CD4-positive, alpha-beta T cell treated with Interleukin-15 for 4 hours (primary cell): Measurements from ENCODE around the gene ULK4.

Experiments
- DNase-seq: peaks from one replicate; pipeline ENCODE4 v3.0.0-alpha.2; 2020; ENCODE audit warnings: low spot score

The ULK4 gene

DNA sequence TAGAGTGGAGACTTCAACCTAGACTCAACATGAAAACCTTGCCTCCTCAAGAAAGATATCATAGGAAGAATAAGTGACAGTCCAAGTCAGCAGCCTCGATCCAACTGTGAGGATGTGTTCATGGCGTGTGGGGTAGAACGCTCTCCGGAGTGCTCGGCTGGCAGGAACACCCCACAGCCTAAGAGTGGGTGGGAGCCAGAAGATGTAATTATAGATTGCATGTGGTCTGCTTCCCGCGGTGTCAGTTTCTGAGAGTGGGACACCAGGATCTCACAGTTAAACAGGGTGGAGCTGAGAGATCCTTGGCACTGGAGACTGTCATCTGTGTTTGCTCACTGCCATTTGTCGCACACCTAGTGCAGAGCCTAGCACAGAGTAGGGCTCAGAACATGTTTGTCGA is 604.6 kb downstream of the ULK4 start:
- DNase-seq, result no peak

DNA sequence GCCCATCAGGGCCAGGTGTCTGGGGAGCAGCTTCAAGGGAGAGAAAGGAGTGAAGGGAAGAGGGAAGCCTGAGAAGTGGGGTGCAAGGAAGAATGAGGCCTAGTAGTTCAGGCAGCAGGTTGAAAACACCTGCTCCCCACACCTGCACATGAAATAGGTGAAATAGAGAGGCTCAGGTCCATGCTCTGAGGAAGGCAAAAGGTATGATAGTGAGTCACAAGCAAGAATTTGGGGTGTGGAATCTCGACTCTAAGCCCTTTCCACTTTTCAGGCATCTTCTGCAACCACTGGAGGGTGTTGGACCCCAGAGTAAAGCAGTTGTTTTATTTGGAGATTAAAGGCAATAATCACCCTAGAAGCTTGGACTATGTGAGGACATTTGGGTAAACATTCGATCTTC is 605.1 kb downstream of the ULK4 start:
- no peak for DNase-seq

DNA sequence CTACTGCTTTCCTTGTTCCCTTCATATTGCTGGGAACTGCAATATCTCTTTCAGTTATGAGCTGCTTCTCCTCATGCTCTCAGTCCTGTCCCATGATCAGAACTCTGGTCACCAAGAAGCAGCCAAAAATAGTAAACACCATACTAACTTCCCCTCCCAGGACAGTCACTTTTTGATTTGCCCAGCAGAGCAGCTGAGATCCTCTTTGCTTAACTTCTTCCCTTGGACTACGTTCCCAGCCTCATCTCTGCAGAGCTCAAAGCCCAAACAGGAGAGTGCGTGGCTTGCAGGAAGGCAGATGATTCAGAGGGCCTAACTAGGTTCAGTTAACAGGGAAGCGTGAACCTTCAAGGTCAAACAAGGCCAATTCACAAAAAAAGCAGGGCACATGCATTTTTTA is 609.4 kb downstream of the ULK4 start:
- no peak for DNase-seq

DNA sequence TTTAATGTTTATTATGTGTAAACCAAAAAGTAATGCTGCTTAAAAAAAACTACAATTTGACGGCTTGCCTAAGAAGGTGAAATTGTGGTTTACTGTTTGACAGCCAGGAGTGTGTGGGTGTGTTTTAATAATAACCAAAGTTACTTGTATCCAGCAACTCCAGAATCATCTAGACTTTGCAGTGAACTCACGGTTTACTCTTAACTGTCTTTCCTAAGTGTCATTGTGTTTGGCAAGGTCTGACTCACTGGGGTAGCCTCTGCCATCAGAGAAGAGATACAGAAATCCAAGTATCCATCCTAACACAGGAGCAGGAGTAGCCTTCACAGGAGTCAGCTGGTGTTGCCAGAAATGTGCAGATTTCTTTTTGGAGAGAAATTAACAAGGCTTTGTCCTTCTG is 611.5 kb downstream of the ULK4 start:
- DNase-seq, result no peak

DNA sequence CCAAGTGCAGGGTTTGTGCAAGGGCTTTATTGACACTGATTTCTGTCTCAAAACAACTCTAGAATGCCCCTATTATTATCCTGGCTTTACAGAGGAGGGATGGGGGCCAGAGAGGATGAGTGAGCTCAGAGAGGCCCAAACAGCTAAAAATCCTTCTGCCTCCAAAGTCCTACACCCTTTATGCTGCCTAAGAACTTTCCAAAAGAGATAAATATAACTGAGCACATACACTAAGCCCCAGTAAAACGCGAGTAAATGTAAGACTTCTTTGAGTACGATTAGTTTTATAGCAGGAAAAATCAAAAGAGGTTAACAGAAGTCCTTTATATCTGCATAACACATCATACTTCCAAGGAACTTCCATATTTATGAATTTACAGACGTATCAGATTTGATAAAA is 613.5 kb downstream of the ULK4 start:
- DNase-seq, result no peak

DNA sequence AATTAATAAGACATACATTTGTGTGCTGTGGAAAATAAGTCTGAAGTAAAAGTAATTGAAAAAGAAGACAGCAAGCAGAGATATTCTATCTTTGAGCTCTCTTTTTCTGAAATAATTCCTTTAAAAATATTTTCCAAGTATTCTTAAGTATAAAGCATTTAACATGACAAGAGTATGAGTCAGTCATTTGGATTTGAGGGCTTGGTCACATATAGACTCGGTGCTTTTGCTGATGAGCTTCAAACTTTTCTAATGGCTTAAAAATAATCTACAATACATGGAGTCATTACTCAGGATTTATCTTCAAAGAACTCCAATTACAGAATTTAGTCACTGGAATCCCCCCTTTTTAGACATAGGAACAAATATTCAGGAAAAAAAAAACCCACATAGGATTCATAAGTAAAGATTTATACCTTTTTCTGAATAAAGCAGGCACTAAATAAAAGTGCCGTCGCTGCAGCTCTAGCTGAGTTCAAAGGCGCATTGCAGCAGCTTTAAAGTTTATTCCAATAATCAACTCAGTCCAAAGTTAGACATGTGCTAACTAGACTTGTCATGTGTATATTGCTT is 615.1 kb downstream of the ULK4 start:
- DNase-seq, result no peak

DNA sequence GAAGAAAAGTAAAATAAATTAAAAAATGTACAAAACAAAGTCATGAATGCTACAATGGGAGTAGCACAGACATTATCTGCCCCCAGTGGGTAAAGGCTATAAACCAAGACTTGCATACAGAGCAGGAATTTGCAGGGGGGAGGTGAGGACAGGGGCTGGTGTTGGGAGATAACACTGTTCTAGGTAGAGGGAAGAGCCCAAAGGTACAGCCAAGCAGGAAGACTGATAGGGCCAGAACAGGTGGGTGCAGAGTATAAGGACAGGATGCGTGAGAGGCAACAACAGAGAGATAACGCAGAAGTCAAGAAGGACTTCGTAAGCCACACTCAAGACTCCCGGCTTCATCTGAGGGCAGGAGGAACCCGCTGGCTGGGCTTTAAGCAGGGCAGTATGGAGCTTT is 616.1 kb downstream of the ULK4 start:
- no peak for DNase-seq

DNA sequence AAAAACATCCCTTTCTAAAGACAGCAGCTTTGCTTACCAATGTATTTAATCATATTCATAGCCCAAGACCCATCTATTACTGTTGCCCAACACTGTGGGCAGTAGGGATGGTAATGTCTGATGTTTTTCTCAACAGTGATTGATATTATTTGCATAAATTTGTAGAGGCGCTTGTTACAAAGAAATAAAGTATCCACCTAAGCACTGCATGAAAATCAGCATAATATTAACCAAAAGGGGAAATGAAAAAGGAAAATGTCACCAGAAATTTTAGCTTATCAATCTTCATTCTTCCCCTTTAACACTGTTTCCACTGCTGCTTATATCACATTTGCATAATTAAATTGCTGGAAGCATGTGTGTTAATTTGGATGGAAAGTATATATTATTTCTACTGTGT is 622.1 kb downstream of the ULK4 start:
- no peak for DNase-seq

DNA sequence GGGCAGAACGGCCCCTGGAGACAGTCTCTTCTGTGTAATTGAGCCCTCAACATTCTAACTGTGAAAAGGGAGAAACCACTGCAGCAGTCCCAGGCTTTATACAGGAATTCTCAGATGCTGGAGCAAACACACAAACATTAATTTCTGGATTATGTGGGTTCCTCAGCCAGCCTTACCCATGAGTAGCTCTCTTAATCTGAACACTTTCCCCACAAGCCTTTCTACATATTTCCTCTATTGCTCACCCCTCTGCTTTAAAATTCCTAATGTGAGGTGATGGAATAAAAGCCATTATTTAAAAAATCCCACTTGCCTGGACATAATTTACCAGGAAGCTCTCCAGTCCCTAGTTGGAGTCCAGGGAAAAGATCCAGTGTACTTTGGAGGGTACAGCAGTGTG is 623.6 kb downstream of the ULK4 start:
- no peak for DNase-seq

DNA sequence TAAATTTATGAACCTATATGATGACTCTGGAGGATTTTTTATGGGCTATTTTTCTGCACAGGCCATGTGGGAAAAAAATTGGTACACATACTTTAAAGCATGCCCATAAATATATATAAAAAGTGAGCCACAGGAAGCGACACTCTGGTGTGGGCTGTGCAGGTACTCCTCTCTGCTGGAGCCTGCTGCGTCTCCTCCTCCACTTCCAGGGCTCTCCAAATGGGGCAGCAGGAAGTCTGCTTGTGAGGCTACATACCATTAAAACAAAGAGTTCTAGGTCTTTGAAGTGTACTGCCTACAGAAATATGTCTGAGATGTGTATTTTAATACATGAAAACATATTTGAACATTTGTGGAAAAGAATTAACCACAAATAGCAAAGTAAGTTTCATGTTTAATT is 627.5 kb downstream of the ULK4 start:
- DNase-seq, result no peak

DNA sequence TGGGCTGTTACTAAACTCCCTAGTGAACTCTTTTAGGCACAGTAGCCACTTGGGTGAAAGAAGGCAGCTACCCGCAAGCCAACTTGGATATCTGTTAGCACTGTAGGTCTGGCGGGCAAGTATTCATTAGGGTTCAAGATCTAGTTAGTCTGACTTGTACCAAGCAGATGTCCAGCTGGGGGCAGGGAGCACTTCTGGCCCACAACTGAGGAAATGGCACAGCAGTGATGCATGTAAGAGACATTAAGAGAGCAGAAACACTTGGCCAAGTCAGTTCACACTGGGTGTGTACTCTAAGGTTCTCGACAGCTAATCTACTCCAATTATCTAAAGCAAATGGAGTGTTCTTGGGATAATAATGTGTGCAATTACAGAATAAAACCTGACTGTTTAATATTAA is 630.9 kb downstream of the ULK4 start:
- DNase-seq, result no peak

DNA sequence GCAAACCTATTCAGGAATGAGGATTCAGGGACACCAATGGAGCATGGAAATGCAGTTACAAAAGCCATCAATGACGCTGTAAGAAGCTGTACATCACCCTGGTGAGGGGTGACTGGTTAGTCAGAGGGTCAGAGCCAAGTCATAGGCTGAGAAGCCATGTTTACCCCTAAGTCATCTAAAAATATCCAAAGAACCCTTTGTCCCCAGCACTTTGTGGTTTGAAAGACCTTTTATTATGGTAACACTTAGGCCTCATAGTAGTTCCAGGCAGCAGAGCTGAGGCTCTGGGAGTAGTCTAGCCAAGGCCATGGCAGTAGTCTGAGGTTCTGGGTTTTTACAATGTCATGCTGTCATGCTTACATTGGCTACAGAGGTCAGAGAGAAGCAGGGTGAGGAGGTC is 631.4 kb downstream of the ULK4 start:
- DNase-seq, result no peak

DNA sequence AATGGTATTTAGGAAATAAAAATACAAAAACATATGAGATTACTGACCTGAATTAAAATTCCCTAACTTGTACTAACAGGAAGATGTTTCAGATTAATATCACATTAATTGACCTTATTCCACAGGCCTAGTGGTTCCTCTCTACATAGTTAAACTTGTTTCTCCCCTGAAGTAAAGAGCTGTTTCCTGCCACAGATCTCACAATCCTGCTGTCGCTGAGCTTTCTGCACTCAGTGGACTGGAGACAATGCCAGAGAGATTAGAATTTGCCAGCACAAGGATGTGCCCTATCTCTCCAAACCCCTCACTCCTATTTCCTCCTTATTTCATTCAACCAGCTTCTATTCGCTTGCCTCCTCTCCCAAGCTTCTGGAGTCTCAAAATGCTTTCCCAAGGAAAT is 632.0 kb downstream of the ULK4 start:
- no peak for DNase-seq

DNA sequence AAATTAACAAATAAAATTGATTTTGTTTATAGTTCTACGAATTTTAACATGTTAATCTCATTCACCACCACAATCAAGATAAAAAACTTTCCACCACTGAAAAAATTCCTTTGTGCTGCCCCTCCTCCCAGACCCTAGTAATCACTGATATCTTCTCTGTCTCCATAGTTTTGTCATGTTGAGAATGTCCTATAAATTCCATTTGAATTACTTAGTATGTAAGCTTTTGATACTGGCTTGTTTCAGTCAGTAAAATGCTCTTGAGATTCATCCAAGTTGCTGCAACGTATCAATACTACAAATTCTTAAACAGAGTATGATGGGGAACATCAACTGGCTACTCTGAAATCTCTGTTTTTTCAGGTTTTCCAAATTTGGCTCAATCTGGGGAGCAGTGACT is 633.0 kb downstream of the ULK4 start:
- no peak for DNase-seq

DNA sequence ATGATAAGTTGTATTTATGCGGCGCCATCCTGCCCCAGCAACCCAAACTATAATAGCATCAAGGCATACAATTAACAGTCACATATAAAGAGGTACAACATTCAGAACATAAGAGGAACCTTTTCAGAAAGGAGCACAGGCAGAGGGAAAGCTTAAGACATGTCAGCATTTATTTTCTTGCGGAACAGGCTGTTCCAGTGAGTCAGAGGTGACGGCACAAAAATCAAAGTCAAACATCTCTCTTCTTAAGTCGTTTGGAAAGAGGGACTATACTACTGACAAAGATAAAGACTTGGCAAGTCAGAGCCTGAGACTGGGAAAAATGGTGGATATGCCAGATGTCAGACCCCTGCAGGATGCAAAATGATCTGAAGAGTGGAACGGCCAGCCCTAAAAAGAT is 634.2 kb downstream of the ULK4 start:
- DNase-seq, result no peak

DNA sequence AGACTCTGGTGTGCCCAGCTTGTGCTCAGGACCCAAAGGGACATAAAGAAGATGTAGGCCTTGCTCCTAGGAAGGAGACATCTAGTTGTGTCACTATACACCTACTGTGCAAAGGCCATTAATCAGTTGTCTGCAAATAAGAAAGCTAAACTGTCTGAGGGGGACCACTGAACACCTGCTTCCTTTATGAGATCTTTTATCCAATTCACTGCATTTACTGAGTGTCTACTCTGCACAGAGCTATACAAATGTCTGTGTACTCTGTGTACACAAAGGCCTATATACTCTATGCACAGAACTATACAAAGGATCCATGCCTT is 637.8 kb downstream of the ULK4 start:
- DNase-seq, result no peak

DNA sequence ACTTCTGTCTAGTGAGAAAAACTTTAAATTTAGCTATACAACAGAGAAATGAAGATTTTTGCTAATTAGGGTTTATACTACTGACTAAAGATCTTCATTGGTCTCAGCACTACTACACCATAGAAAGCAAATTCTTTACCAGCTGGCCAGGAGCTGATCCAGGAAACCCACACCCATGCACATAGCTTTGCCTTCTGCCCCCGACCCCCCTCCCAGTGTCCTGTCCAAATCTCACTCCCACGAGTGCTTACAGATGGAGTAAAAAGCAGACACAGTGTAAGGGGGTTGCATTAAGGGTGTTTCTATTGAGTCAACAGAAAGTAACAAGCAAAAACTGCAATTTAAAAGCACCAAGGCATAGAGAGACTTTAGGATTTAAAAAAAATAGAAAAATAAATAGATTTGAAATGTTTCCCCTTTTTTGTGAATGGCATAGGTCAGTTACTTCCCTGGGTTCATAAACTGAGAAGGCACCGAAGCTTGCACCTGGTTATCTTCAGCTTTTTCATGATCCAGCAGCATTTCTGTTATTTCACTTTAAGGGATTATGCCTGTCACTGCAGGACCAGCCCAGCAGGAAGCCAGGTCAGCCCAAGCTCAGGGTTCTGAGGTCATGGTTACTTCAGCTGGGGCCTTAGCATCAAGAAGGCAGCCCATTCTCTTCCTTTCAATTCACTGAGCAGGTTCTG is 638.3 kb downstream of the ULK4 start:
- no peak for DNase-seq

DNA sequence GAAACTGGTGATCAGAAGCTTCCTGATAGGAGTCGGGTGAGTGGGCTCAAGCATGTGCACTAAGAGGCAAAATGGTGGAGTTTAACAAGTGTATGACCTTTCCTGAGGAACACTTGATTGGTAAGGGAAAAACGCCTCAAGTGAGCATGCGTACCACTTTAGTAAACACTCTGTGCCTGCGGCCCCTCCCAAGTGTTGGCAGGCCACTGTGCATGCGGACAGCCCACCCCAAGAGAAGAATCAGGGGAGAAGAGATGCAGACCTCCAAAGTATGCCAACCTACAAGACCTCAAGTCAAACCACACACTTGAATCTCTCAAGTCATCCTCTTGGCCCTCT is 640.3 kb downstream of the ULK4 start:
- DNase-seq, result no peak

DNA sequence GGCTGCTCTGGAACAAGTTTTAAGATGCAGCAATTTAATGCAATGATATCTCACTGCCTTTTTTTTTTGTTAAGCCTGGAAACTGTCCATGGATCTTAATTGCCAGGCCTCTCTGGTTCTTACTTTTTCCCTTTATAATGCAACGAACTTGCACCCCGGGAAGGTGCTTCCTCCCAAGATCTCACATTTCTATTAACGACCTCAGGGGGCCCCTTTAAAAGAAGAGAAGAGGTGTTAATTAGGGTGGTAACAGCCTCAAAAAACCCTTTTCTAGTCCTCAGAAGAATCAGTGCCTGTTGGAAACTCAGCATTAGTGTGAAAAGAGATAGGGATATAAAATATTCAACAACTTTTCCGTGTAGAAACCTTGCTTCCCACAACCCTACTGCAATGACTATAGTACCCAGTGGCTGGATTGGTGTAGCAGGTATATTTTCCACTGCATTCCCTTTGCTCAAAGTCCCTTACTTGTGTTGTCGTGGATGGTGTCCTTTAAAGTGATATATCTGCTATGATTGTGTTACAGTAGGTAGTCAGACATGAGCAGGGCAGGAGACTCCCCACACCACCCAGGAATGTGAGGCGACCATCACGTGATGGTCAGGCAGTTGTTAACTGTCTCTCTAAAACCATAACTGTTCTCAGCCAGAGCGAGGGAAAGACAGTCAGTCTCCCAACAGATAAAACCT is 640.8 kb downstream of the ULK4 start:
- DNase-seq, result no peak

DNA sequence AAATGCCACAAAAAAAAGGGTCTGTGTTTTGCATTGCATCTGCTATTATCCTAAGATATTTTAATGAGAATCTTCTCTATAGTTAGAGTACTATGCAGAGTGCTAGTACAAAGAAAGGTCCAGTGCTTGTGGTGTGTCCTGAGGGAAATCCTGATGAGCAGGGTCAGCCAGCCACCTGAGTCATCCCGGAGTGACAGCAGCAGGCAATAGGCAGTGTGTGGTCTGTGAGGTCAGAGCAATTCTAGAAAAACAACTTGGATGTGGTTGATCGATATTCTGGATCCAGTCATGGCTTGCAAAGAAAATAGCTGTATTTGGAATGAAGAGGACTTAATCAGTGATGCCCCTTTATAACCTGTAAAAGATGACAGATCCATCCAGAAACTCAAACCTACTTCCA is 643.4 kb downstream of the ULK4 start:
- no peak for DNase-seq

DNA sequence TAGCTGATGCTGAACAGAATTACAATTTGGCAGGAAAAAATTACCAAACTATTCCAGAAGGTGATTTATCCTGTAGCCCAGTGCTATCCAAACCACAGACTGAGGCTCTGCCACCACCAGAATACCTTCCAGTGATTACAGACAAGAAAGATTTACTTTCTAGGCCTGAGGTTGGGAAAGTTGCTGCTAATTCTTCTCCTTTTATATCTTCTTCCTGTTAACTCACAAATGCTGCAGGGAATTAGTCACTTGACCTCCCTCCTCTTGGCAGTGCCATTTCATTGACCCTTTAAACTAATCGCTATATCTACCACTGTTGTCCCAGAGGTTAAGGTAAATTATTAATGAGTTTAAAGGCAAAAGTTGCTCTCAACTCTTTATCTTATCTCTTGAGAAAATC is 644.2 kb downstream of the ULK4 start:
- no peak for DNase-seq

DNA sequence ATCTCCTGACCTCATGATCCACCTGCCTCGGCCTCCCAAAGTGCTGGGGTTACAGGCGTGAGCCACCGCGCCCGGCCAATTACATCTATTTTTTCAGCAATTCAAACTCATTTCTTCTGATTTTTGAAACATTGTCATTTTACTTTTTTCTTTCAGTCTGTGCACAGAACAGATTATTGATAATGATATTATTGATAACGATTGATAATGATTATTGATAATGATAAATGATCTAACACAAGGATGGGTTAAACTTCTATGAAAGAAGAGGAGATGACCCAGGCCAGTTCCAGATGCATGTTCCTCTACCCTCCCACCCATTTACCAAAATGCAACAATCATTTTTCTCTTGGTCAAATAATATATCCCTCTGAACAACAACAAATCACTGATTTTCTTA is 644.6 kb downstream of the ULK4 start:
- DNase-seq, result no peak

DNA sequence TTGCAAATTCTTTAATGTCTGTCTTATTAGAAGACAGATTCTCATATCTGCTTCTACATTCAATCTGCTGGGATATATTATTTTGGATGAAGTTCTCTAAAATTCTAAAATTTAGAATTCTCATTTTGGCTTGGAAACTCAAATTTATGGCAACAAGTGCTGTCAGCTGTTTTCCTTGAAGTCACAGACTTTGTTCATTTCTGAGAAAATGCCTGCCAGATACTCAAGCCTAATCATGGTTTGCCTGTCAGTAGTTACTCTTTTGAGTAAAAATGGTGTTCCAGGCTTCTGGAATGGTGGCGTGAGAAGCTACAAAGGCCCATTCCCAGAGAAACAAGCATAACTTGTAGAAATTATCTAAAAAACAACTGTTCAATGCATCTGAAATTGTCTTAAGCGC is 646.8 kb downstream of the ULK4 start:
- DNase-seq, result no peak

DNA sequence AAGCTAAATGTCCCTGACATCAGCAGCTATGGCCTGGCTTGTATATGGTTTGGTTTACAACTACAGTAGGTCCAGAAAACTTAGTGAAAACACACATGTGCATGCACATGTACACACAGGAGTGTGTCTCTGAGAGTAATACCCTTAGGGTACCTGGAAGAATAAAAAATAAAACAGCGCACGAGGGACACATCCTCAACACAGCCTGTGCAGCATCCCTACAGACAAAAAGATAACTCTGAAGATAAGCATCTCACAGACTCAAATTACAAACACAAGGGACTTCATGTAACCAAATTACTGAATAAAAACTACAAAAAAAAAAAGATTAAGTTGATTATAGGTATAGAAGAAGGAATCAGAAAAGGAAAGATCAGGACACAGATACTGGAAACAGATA is 653.8 kb downstream of the ULK4 start:
- no peak for DNase-seq
